Measurements from ENCODE around the gene ALG2. TPM values are rescaled to one million over a fixed set of nuclear protein-coding genes. Genes with fewer than 3 reads are reported as not detected.

ALG2 gene
- total RNA-seq, 2 experiments from 2014 or later, result 21.2 to 30.5 TPM

- no peaks in the 10 kb centered on the region for H3K27me3 Mint-ChIP-seq
- peak; percentile 79 for DNase-seq
- no peaks in the 10 kb centered on the region for H3K9me3 Mint-ChIP-seq
- no peak overlapping the region for H3K27ac Mint-ChIP-seq
- H3K4me3 Mint-ChIP-seq, result no peak overlapping the region
- H3K36me3 Mint-ChIP-seq (ENCODE audit: low read depth), result no peaks in the 10 kb centered on the region
- H3K4me1 Mint-ChIP-seq, result peaks cover 50% of the 10 kb centered on the region
- ChIA-PET CTCF (interaction anchor here (0.6 to 1.9 kb wide), 20 partner anchors 11 to 1153 kb away, joined by 3 to 10 read pairs (median 3); partner anchors contain the start of gene NR4A3), POLR2A (no interaction called here)
These were observed 37.0 kb downstream of the ALG2 start for GRCh38 chr9:99184475-99185347.

- no peak for DNase-seq
- no peak overlapping the region for H3K4me3 Mint-ChIP-seq
- ChIA-PET POLR2A (no interaction called here), CTCF (interaction anchor here (0.7 to 1.9 kb wide), 13 partner anchors 11 to 1140 kb away, joined by 3 to 10 read pairs (median 3); partner anchors contain the start of gene NR4A3)
- H3K9me3 Mint-ChIP-seq, result no peaks in the 10 kb centered on the region
- H3K27ac Mint-ChIP-seq, result no peak overlapping the region
- H3K36me3 Mint-ChIP-seq (ENCODE audit: low read depth), result no peaks in the 10 kb centered on the region
- H3K27me3 Mint-ChIP-seq, result no peaks in the 10 kb centered on the region
- peaks cover 56% of the 10 kb centered on the region for H3K4me1 Mint-ChIP-seq
These were observed 37.6 kb downstream of the ALG2 start for GRCh38 chr9:99184110-99184474.

GRCh38 chr9:99183616-99184015 is 38.1 kb downstream of the ALG2 start:
- POLR2A ChIA-PET, result no interaction called here
- Mint-ChIP-seq H3K9me3 (no peaks in the 10 kb centered on the region), H3K27me3 (no peaks in the 10 kb centered on the region), H3K36me3 (ENCODE audit: low read depth) (no peaks in the 10 kb centered on the region), H3K4me3 (no peak overlapping the region), H3K27ac (no peak overlapping the region), H3K4me1 (peaks cover 57% of the 10 kb centered on the region)
- CTCF ChIA-PET, result interaction anchor here (0.6 to 1.6 kb wide), 3 partner anchors 8 to 90 kb away, joined by 3 to 4 read pairs (median 4); no protein-coding TSS in a partner anchor
- no peak for DNase-seq

DNA sequence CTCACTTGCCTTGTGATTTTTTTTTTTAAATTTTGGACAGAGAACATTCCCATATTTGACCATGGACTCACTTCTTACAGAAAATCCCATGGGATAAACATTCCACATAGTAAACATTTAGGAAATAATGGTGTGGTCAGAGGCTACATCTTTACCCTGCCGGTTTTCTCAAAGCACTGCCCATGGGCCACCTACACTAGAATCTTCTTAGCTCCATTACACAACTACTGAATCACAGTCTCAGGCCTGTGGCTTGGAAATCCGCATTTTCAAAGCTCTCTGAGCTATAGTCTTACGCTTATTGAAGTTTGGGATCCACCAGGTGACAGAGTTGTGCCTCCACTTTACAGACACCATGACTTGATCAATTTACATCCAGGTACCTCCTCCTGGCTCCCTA is 39.4 kb downstream of the ALG2 start:
- no peak for DNase-seq
- H3K9me3 Mint-ChIP-seq, result no peaks in the 10 kb centered on the region
- ChIA-PET CTCF (interaction anchor here (1.6 kb wide), 1 partner anchor 9 kb away, joined by 4 read pairs; no protein-coding TSS in a partner anchor), POLR2A (no interaction called here)
- peaks cover 60% of the 10 kb centered on the region for H3K4me1 Mint-ChIP-seq
- no peak overlapping the region for H3K4me3 Mint-ChIP-seq
- no peak overlapping the region for H3K27ac Mint-ChIP-seq
- no peaks in the 10 kb centered on the region for H3K36me3 Mint-ChIP-seq (ENCODE audit: low read depth)
- H3K27me3 Mint-ChIP-seq, result no peaks in the 10 kb centered on the region

GRCh38 chr9:99181621-99182020 is 40.1 kb downstream of the ALG2 start:
- Mint-ChIP-seq H3K27me3 (no peaks in the 10 kb centered on the region), H3K4me3 (no peak overlapping the region), H3K27ac (no peak overlapping the region), H3K9me3 (no peaks in the 10 kb centered on the region), H3K4me1 (peaks cover 59% of the 10 kb centered on the region), H3K36me3 (ENCODE audit: low read depth) (no peaks in the 10 kb centered on the region)
- no peak for DNase-seq
- CTCF ChIA-PET, result no interaction called here
- POLR2A ChIA-PET, result no interaction called here

GRCh38 chr9:99181206-99181605 is 40.5 kb downstream of the ALG2 start:
- no peak overlapping the region for H3K4me3 Mint-ChIP-seq
- POLR2A ChIA-PET, result no interaction called here
- no peaks in the 10 kb centered on the region for H3K9me3 Mint-ChIP-seq

GRCh38 chr9:99180662-99181061 is 41.1 kb downstream of the ALG2 start:
- Mint-ChIP-seq H3K36me3 (ENCODE audit: low read depth) (no peaks in the 10 kb centered on the region), H3K9me3 (no peaks in the 10 kb centered on the region), H3K27me3 (no peaks in the 10 kb centered on the region), H3K4me1 (peaks cover 55% of the 10 kb centered on the region), H3K4me3 (no peak overlapping the region), H3K27ac (no peak overlapping the region)
- ChIA-PET POLR2A (no interaction called here), CTCF (no interaction called here)
- DNase-seq, result no peak

More at GRCh38 chr9:99181206-99181605, 40.5 kb downstream of the ALG2 start:
- H3K27ac Mint-ChIP-seq, result no peak overlapping the region
- no peaks in the 10 kb centered on the region for H3K36me3 Mint-ChIP-seq (ENCODE audit: low read depth)
- DNase-seq, result no peak
- peaks cover 55% of the 10 kb centered on the region for H3K4me1 Mint-ChIP-seq
- no peaks in the 10 kb centered on the region for H3K27me3 Mint-ChIP-seq
- CTCF ChIA-PET, result no interaction called here

DNA sequence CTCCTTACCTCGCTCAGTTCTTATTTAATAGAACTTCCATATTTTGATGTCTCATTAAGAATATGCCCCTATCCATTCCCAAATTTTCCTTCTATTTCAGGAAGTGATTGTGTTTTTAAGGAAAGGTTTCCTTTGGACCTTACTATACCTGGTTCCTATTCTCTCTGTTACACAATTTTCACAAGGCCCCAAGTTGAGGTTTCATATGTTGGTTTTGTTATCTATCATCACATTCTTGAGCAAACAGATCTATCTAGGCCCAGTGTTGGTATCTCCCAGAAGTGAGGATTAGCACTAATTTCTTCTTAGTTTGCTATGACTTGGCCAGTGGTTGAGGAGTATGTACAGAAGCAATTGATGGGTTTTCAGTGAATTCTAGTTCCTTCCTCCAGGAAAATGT is 41.5 kb downstream of the ALG2 start:
- Mint-ChIP-seq H3K4me3 (no peak overlapping the region), H3K4me1 (peaks cover 55% of the 10 kb centered on the region), H3K9me3 (no peaks in the 10 kb centered on the region), H3K27me3 (no peaks in the 10 kb centered on the region), H3K27ac (no peak overlapping the region), H3K36me3 (ENCODE audit: low read depth) (no peaks in the 10 kb centered on the region)
- no peak for DNase-seq
- ChIA-PET CTCF (no interaction called here), POLR2A (no interaction called here)

DNA sequence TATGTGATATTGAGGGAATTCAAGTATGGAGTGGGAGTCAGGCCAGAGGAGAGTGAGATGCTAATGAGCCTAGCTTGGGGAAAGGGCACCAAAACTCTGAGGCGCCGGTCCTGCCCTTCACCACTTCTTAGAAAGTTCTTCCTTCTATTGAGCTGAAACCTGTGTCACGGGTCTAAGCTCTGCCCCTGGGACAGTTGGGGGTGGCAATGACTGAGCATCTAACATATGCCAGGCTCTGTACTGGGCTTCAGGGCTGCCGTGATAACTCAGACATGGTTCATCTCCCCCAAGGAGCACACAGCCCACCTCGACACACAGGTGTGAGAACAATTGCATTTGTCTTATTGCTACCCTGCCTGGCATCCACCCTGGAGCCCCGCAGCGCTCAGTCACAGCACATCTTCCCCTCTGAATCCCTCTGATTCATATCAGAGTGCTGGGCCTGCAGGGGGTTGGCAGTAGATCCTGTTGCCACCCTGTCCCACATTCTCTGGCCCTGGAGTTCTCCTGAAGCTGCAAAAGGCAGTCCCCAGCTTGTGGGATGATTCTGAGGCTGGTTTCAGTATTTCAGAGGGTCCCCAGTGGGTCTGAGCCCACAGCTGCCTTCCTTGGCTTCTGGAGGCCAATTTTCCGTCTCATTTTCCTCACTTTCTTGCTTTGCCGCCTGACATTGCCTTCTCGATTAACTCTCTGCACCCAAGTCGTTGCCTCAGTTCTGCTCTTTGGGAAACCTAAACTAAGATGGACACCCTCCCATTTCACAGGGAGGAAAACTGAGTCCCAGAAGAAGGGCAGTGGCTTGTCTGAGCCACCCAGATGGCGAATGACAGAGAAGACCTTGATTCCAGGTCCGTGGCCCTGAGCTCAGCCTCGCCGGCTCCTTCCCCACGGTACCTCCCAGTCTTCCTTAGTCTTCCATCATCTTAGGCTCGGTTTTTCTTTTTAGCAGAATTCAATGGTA is 42.5 kb downstream of the ALG2 start:
- ChIA-PET POLR2A (no interaction called here), CTCF (interaction anchor here (0.6 to 3.9 kb wide), 4 partner anchors 9 to 41 kb away, joined by 3 to 13 read pairs (median 4); no protein-coding TSS in a partner anchor)
- Mint-ChIP-seq H3K27ac (no peak overlapping the region), H3K36me3 (ENCODE audit: low read depth) (no peaks in the 10 kb centered on the region), H3K9me3 (no peaks in the 10 kb centered on the region), H3K4me1 (peaks cover 50% of the 10 kb centered on the region), H3K27me3 (no peaks in the 10 kb centered on the region), H3K4me3 (no peak overlapping the region)
- DNase-seq, result no peak

GRCh38 chr9:99177576-99178366 is 44.0 kb downstream of the ALG2 start:
- POLR2A ChIA-PET, result no interaction called here
- no peaks in the 10 kb centered on the region for H3K27me3 Mint-ChIP-seq
- no peak overlapping the region for H3K27ac Mint-ChIP-seq
- no peak for DNase-seq
- no peaks in the 10 kb centered on the region for H3K9me3 Mint-ChIP-seq
- peaks cover 41% of the 10 kb centered on the region for H3K4me1 Mint-ChIP-seq
- H3K4me3 Mint-ChIP-seq, result no peak overlapping the region
- CTCF ChIA-PET, result interaction anchor here (1.1 to 3.9 kb wide), 3 partner anchors 8 to 43 kb away, joined by 3 to 13 read pairs (median 5); no protein-coding TSS in a partner anchor
- H3K36me3 Mint-ChIP-seq (ENCODE audit: low read depth), result no peaks in the 10 kb centered on the region

DNA sequence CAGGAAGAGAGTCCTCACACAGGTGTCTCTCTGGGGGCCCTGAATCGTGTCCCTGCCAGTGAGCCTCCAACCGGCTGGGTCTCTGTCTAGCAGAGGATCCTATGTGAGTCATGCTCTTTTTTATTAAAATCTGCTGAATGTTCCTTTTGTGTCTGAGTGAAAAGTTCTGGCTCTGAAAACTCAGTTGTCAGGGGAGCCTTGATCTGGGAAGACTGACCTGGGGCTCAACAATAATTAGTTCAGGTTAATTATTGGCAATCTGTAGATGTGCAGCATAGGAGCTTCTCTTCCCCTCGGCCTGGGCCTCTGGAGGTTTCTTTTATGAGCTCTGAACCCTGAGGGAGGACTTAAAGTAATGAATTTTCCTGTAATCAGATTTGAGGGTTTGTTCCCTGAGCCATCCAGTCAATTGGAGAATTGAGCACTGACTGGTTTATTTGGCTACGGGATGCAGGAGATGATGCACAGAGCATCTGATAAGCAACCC is 45.2 kb downstream of the ALG2 start:
- Mint-ChIP-seq H3K36me3 (ENCODE audit: low read depth) (no peaks in the 10 kb centered on the region), H3K9me3 (no peaks in the 10 kb centered on the region), H3K27me3 (no peaks in the 10 kb centered on the region), H3K4me3 (no peak overlapping the region), H3K27ac (no peak overlapping the region), H3K4me1 (peaks cover 30% of the 10 kb centered on the region)
- no peak for DNase-seq
- CTCF ChIA-PET, result interaction anchor here (3.9 kb wide), 1 partner anchor 9 kb away, joined by 13 read pairs; no protein-coding TSS in a partner anchor
- POLR2A ChIA-PET, result interaction anchor here (0.5 kb wide), 1 partner anchor 326 kb away, joined by 3 read pairs; no protein-coding TSS in a partner anchor

All from activated CD4-positive, alpha-beta T cell treated with anti-CD3 and anti-CD28 coated beads, Interleukin-2, amount 10 ng/mL, durations not matched to agents 7 days and 5 days (primary cell).